Chondrocyte (in vitro differentiated cells): ENCODE data around the gene ALDH16A1. TPM values are rescaled to one million over a fixed set of nuclear protein-coding genes. Genes with fewer than 3 reads are reported as not detected.
"Not testable (repeated sequence)": the region's sequence is repeated elsewhere in the genome, so short reads cannot be mapped to it uniquely, and the experiment has no call there.

ENCODE experiments used
- DNase-seq: peaks from one replicate; pipeline ENCODE4 v3.0.0; 2021; ENCODE audit warnings: mixed read lengths, low spot score
- H3K27ac Mint-ChIP-seq: one replicate; pipeline ENCODE4 v1.8.0; 2021; ENCODE audit warnings: mild to moderate bottlenecking, moderate library complexity, mixed read lengths; ENCODE audit not compliant: unreplicated experiment
- H3K27me3 Mint-ChIP-seq: 2 replicates; pipeline ENCODE4 v1.8.0; 2021; ENCODE audit warnings: low read depth, mixed read lengths
- H3K36me3 Mint-ChIP-seq: 2 replicates; pipeline ENCODE4 v1.8.0; 2021; ENCODE audit warnings: low read depth, mixed read lengths
- H3K4me1 Mint-ChIP-seq: 2 replicates; pipeline ENCODE4 v1.8.0; 2021; ENCODE audit warnings: low read depth, mild to moderate bottlenecking, mixed read lengths
- H3K4me3 Mint-ChIP-seq: one replicate; pipeline ENCODE4 v1.8.0; 2021; ENCODE audit warnings: mild to moderate bottlenecking, moderate library complexity, mixed read lengths; ENCODE audit not compliant: unreplicated experiment
- H3K9me3 Mint-ChIP-seq: 2 replicates; pipeline ENCODE4 v1.8.0; 2021; ENCODE audit warnings: low read depth, mixed read lengths
- total RNA-seq: library from RNA; stranded (reverse); gene quantifications from 3 replicates; pipeline ENCODE4 v1.2.1, GENCODE V29; 2021
- TF ChIP-seq, protein P1 (sequence below): fragments of 200-600 bp; sonication (generic); IDR thresholded peaks from 2 replicates; pipeline ENCODE4 v1.5.0; 2021; ENCODE audit warnings: antibody characterized with exemption, mild to moderate bottlenecking, moderate library complexity

ALDH16A1 gene
- total RNA-seq, 1 donor from 2014 or later = 23.2 TPM

DNA sequence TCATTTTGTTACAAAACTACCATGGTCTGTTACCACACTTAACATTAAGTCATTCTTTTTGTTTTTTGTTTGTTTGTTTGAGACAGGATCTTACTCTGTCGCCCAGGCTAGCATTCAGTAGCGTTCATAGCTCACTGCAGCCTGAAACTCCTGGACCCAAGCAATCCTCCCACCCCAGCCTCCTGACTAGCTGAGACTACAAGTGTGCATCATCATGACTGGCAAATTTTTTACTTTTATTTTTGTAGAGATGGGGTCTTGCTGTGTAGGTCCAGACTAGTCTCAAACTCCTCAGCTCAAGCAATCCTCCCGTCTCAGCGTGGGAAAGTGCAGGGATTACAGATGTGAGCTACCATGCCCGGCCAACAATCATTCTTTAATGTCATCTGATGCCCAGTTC lies 3.3 kb downstream of the ALDH16A1 start:
- Mint-ChIP-seq H3K27me3 (no peaks in the 10 kb centered on the region), H3K9me3 (no peaks in the 10 kb centered on the region), H3K4me1 (peaks cover 21% of the 10 kb centered on the region), H3K36me3 (no peaks in the 10 kb centered on the region), H3K27ac (peak overlapping the region; percentile 23), H3K4me3 (no peak overlapping the region)
- DNase-seq = no peak
- TF ChIP-seq, protein P1, sequence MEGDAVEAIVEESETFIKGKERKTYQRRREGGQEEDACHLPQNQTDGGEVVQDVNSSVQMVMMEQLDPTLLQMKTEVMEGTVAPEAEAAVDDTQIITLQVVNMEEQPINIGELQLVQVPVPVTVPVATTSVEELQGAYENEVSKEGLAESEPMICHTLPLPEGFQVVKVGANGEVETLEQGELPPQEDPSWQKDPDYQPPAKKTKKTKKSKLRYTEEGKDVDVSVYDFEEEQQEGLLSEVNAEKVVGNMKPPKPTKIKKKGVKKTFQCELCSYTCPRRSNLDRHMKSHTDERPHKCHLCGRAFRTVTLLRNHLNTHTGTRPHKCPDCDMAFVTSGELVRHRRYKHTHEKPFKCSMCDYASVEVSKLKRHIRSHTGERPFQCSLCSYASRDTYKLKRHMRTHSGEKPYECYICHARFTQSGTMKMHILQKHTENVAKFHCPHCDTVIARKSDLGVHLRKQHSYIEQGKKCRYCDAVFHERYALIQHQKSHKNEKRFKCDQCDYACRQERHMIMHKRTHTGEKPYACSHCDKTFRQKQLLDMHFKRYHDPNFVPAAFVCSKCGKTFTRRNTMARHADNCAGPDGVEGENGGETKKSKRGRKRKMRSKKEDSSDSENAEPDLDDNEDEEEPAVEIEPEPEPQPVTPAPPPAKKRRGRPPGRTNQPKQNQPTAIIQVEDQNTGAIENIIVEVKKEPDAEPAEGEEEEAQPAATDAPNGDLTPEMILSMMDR = no peak

DNA sequence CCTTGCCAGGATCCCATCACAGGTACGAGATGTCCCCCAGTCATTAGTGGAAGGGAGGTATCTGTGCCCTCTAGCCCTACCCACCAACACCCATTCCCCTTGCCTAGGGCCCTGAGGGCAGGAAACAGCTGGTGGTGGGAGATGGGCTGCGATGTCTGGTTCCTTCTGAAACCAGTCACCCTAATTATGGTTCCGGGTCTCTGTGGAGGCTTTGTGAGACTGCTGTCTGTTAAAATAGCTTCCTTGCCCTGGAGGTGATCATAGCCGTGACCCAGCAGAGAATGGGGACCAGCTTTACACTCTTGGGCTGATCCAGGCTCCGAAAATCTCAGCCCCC lies 5.5 kb downstream of the ALDH16A1 start:
- Mint-ChIP-seq H3K4me1 (peaks cover 8% of the 10 kb centered on the region), H3K27ac (no peak overlapping the region), H3K27me3 (no peaks in the 10 kb centered on the region), H3K4me3 (no peak overlapping the region), H3K36me3 (no peaks in the 10 kb centered on the region), H3K9me3 (no peaks in the 10 kb centered on the region)
- DNase-seq = no peak
- TF ChIP-seq, protein P1 = no peak

DNA sequence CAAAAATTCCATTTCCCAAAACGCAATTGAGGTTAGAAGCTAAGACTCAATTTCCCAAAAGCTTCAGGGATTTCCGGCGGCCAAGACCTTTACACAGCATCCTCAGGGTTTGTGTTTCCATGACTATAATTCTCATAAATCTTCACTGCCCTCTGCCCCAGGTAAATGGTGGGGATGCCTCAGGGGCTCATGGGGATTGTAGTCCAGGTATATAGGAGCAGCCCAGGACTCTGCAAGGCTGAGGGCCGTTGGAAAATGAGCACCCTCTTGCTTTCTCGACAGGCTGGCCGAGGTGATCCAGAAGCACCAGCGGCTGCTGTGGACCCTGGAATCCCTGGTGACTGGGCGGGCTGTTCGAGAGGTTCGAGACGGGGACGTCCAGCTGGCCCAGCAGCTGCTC lies 6.4 kb downstream of the ALDH16A1 start:
- TF ChIP-seq, protein P1 = no peak
- H3K27ac Mint-ChIP-seq = no peak overlapping the region
- no peaks in the 10 kb centered on the region for H3K36me3 Mint-ChIP-seq
- no peaks in the 10 kb centered on the region for H3K9me3 Mint-ChIP-seq
- H3K27me3 Mint-ChIP-seq = no peaks in the 10 kb centered on the region
- no peak overlapping the region for H3K4me3 Mint-ChIP-seq
- H3K4me1 Mint-ChIP-seq = no peaks in the 10 kb centered on the region
- DNase-seq = no peak

DNA sequence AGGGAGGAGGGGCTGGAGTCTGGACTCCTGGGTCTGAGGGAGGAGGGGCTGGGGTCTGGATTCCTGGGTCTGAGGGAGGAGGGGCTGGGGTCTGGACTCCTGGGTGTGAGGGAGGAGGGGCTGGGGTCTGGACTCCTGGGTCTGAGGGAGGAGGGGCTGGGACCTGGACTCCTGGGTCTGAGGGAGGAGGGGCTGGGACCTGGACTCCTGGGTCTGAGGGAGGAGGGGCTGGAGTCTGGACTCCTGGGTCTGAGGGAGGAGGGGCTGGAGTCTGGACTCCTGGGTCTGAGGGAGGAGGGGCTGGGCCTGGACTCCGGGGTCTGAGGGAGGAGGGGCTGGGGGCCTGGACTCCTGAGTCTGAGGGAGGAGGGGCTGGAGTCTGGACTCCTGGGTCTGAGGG lies 8.1 kb downstream of the ALDH16A1 start:
- not testable (repeated sequence) for H3K4me1 Mint-ChIP-seq, H3K27ac Mint-ChIP-seq, H3K36me3 Mint-ChIP-seq, H3K9me3 Mint-ChIP-seq, H3K27me3 Mint-ChIP-seq, DNase-seq, H3K4me3 Mint-ChIP-seq

DNA sequence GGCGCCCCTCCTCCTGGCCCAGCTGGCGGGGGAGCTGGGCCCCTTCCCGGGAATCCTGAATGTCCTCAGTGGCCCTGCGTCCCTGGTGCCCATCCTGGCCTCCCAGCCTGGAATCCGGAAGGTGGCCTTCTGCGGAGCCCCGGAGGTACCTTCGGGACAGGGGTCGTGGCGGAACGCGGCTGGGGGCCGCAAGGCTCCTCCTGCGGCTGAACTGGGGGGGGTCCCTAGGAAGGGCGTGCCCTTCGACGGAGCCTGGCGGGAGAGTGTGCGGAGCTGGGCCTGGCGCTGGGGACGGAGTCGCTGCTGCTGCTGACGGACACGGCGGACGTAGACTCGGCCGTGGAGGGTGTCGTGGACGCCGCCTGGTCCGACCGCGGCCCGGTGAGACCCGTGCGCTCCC lies 8.6 kb downstream of the ALDH16A1 start:
- no peaks in the 10 kb centered on the region for H3K36me3 Mint-ChIP-seq
- DNase-seq = no peak

DNA sequence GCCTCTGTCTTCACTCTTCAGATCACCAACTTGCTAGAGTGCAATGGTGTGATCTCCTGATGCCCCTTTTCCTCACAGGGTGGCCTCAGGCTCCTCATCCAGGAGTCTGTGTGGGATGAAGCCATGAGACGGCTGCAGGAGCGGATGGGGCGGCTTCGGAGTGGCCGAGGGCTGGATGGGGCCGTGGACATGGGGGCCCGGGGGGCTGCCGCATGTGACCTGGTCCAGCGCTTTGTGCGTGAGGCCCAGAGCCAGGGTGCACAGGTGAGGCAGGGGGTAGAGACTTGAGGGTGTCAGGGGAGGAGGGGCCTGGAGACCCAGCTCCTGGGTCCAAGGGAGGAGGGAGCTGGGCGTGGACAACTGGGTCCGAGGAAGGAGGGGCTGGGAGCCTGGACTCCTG lies 9.5 kb downstream of the ALDH16A1 start:
- H3K27me3 Mint-ChIP-seq = no peaks in the 10 kb centered on the region
- H3K27ac Mint-ChIP-seq = no peak overlapping the region
- no peaks in the 10 kb centered on the region for H3K4me1 Mint-ChIP-seq
- no peak overlapping the region for H3K4me3 Mint-ChIP-seq
- no peaks in the 10 kb centered on the region for H3K9me3 Mint-ChIP-seq
- DNase-seq = no peak
- TF ChIP-seq, protein P1 = no peak
- no peaks in the 10 kb centered on the region for H3K36me3 Mint-ChIP-seq

More for the DNA sequence above, 8.6 kb downstream of the ALDH16A1 start:
- Mint-ChIP-seq H3K9me3 (no peaks in the 10 kb centered on the region), H3K27me3 (no peaks in the 10 kb centered on the region), H3K4me3 (no peak overlapping the region), H3K27ac (no peak overlapping the region), H3K4me1 (no peaks in the 10 kb centered on the region)
- TF ChIP-seq, protein P1 = no peak
